DMS153 treated with DMSO at 0.1 percent for 48 hours (cell line): ENCODE data around the gene LRRC66.

Experiments
- DNase-seq: peaks from one replicate; lab custom pipeline; 2025; ENCODE audit not compliant: unreplicated experiment; lab: John Stamatoyannopoulos, UW

LRRC66 gene, protein sequence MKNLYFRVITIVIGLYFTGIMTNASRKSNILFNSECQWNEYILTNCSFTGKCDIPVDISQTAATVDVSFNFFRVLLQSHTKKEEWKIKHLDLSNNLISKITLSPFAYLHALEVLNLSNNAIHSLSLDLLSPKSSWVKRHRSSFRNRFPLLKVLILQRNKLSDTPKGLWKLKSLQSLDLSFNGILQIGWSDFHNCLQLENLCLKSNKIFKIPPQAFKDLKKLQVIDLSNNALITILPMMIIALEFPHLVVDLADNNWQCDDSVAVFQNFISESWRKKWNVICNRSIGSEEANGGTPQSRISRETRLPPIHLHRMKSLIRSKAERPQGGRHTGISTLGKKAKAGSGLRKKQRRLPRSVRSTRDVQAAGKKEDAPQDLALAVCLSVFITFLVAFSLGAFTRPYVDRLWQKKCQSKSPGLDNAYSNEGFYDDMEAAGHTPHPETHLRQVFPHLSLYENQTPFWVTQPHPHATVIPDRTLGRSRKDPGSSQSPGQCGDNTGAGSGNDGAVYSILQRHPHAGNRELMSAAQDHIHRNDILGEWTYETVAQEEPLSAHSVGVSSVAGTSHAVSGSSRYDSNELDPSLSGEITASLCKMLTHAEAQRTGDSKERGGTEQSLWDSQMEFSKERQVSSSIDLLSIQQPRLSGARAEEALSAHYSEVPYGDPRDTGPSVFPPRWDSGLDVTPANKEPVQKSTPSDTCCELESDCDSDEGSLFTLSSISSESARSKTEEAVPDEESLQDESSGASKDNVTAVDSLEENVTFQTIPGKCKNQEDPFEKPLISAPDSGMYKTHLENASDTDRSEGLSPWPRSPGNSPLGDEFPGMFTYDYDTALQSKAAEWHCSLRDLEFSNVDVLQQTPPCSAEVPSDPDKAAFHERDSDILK

DNA sequence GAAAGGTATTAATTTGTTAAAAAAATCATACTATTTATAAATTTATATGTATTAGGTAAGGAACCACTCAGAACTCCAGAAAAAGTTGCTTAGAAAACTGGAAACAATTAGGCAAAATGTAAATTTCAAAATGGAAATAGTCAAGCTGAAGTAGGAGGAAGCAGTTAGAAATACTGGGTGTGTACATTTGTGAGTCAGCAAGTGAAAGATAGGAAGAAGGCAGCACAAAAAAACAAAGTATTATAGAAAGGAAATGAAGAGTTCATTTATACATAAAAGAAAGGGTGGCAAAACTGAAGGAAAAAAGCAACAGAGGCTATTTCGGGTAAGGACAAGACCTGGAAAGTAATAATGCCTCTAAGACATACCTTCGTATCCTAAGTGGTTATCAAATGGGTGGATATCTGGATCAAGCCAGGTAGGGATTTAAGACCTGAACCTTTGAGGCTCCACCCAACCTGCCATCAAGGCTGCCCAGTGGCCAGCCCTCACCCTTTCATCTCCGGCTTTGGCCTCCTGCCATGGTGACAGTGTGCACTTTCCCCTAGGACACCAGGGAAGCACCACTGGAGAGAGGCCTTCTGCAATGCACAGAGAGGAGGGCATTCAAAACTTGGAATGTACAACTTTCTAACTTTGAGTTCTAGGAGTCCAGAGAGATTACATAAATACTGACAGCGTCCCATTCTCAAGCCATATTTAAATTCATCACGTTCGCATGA is at the start of gene LRRC66:
LRRC66 (minus strand) TSS at position 428 of the 722 bp plus-strand sequence. CDS start 2,750 bp downstream, outside the sequence.
- no peak for DNase-seq

DNA sequence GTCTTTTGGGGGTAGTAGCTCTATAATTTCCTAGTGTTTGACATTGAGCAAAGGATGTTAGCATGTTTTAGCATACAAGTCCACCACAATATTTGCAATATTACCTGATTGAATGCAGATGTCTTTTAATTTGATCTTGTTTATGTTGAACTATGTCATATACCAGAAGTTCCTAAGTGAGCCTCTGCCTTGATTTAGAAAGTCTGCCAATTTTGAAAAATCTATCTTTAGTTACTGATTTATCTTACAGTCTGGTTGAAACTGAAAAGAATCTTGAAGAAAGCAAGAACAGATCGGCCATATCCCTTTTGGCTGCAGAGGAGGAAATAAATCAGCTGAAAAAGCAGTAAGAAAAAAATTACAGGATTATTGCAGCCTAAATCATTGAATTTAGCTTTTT is 49.4 kb upstream of the LRRC66 start:
- no peak for DNase-seq

DNA sequence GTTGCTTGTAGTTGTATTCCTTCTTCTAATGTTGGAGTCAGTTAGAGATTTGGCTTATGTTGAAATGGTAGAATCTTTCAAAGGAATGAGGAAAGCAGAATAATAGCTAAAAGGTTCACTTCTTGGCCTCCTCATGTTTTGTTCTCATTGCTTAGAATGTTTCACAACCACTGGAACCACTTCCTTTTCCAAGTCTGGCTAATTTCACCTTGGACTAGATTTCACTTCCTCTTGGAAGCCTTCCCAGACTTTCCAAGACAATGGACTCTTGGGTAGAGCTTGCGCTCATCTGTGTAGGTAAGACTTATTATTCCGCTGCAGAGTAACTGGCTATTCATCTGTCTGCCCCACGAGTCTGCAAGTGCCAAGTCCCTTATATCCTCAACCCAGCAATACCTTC is 39.2 kb upstream of the LRRC66 start:
- DNase-seq: no peak

DNA sequence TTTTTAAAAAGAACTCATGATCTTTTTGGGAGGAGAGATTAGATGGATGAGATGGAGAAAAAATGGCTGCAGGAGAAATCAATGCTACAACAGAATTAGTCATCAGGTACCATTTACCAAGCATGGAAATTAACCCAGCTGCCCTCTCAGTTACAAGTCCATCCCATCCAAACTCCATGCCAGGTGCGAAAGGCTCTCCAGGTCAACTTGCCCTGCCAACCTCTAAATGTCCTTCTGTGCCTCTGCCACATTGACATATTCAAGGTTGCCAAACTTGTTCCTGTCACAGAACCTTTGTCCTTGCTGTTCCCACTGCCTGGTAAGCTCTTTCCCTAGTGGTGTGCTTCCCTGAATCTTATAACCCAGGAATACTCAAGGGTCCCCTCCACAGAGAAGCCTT is 38.1 kb upstream of the LRRC66 start:
- DNase-seq: no peak

DNA sequence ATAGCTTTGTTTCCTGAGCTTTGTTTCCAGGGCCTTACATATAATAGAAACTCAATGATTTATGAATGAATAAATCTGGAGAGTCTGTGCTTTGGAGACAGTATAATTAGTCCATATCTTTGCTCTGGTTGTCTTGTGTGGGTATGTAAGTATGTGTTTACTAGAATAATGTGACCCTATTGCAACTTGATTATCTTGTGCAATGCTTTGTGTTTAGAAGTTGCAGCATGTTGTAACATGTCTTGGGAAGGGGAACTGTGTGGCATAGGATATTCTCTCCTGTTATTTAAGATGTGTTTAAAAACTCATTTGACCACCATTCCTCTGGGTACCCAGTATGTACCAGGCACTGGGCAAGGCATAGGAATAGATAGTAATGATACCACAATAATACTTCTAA is 37.0 kb upstream of the LRRC66 start:
- no peak for DNase-seq

DNA sequence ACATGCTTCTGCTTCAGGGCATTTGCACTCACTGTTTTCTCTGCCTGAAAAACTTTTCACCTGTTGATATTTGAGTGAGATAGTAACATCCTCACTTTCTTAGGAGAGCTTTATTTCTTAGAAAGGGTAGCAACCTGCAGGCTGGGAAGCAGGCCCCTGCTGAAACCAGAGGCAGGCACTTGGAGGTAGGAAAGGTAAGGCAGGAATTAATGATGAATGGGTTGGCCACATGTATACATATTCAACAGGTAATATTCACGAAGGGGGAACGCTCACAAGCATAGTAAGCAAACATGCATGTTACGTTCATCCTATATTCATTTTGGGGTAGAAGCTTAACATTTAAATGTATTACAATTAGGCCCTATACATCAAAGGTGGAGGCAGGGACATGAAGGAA is 34.1 kb upstream of the LRRC66 start:
- no peak for DNase-seq

DNA sequence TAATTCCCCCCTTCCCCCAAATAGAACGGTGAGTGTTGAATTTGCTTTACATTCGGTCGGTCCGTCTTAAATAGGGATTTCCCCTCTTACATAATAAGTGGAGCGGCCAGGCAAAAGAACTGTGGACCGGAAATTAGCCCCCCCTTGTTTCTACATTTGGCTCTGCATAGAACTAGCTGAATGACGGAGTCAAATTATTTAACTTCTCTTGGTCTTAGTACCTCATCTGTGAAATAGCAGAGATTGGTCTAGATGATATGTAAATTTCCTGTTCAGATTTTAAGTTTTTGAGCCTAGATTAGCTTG is 32.3 kb upstream of the LRRC66 start:
- DNase-seq: no peak

DNA sequence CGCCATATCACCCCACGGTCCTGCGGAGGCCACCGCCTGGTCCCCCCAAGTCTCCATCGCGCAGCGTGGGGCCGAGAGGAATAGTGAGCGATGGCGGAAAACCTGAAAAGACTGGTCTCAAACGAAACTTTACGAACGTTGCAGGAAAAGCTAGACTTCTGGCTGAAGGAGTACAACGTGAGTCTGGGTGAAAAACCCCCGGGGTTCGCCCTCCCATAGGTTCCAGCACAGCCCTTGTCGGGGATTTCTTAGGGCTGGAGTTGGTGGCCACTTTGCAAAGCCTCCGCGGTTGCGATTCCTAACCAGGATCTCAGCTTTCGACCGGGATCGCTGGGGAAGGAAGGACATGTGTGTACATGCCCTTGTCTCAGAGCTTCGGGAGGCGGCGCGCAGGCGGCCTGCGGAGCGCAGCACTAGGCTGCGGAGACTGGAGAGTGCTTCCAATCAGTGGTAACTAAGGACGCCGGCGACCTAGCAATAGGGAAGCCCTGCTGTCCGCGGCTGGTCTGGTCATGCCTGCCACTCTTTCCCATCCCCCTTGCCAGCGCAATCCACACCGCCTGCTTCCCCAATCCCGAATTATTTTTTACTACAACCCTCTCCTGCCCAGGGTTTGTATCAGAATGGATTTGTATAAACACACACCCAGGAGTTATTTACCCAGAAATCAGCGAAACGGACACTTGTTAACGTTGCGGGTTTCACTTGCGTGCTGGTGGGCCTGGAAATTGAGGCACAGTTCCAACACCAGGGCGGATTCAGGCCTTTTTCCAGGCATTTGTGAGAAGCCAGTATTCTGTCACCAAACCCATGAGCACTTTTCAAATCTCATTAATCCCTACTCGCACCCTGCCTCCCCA is 31.7 kb upstream of the LRRC66 start:
- peak; percentile 73 for DNase-seq

DNA sequence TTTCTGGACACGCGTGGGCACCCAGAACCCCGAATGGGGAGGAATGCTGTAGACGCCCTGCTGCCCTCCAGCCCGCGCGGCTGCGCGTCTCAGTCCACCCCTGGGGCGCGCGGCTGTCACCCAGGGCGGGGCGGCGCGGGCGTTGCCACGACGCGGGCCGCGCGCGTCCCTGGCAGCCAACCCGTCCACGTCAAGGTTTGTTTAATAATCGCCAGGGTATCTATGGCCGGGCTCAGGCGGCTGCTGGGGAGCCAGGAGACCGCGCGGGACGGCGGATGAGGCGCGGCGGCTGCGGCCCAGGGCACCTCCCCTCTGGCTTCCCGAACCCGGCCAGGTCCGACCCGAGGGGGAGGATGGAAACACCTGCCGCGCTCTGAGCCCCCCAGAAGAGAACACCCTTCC is 31.1 kb upstream of the LRRC66 start, which contains the start of gene SPATA18:
SPATA18 (plus strand) TSS at position 92 of the 402 bp plus-strand sequence. CDS start 401 bp downstream, outside the sequence.
- DNase-seq: no peak

DNA sequence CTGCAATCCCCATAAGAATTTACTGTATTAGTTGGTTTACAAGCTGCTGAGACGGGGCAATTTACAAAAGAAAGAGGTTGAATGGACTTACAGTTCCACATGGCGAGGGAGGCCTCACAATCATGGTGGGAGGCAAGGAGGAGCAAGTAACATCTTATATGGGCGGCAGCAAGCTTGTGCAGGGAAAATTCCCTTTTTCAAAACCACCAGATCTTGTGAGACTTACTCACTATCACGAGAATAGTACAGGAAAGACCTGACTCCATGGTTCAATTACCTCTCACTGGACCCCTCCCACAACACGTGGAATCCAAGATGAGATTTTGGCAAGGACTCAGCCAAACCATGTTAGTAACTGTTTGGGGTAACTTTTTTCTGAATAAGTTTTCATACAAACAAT is 29.1 kb upstream of the LRRC66 start:
- DNase-seq: no peak

DNA sequence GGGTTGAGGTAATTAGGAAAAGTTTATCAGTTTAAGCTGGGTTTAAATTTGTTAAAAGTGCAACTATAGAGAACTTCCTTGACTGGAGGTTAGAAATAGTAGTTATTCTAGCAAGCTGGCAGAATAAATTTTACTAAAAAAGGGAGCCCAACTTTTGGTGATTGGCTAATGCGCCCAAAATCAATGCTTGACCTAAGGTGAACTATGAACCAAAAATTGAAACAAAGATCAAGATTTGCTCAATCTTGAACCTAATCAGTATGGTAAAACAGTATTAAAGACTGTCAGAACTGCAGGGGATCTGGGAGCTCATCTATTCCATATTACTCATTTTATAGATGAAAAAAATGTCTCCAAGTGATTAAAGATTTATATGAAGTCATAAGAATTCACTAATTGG is 24.9 kb upstream of the LRRC66 start:
- DNase-seq: no peak

DNA sequence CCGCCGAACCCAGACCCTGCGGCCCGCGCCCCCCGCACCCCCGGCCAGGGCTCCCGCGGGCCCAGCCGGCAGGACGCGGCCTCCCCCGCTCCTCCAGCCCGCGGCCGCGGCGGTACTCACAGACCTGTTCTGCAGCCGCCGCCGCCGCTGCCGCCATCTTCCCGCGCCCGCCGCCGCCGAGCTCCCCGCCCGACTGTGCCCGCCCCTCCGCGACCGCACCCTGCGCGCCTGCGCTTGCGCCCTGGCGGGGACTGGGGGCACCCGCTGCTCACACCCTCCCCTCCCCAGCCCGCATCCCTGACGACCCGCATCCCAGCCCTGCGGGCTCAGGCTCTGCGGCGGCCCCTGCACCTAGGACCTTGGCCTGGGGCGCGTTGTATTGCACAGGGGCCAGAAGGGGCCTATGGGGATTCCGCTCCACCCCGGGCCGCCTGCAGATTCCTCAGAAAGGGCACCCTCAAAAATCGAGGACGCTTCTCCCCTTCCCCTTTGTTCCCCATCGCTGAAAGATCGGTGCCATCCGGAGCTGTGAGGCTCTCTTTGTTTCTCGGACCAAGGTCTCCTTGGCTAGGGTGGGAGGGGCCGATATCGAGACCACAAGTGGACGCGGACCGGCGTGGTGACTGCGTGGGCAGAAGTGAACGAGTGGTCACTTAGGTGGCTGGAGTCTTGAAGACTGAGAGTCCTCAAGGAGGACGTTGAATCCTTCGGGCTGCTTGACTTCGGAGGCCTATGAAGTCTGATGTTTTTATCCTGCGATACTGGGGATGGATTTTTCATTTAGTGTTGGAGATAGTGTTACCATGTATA is 18.1 kb upstream of the LRRC66 start, which contains the start of gene SGCB:
SGCB (minus strand) TSS at position 197 of the 810 bp plus-strand sequence; CDS start at position 157, 40 bp downstream.
- DNase-seq: peak; percentile 33

DNA sequence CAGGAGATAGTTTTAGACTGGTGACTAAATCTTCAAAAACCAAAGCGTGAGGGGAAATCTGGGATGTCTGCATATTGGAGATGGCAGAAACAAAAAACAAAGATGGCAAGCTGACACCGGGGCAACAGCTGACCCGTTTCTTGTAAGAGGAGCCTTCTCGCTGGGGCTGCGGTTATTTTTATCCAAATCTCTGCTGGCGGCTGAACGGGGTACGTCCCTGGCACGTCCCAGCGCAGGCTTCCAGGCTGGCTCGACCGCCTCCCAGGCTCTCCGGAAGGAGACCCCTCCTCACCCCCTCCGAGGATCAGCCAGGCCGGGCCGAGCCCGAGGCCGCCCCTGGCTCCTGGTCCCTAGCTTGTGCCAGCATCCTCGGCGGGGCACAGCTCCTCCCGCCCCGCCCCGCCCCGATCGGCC is 17.5 kb upstream of the LRRC66 start:
- DNase-seq: no peak

DNA sequence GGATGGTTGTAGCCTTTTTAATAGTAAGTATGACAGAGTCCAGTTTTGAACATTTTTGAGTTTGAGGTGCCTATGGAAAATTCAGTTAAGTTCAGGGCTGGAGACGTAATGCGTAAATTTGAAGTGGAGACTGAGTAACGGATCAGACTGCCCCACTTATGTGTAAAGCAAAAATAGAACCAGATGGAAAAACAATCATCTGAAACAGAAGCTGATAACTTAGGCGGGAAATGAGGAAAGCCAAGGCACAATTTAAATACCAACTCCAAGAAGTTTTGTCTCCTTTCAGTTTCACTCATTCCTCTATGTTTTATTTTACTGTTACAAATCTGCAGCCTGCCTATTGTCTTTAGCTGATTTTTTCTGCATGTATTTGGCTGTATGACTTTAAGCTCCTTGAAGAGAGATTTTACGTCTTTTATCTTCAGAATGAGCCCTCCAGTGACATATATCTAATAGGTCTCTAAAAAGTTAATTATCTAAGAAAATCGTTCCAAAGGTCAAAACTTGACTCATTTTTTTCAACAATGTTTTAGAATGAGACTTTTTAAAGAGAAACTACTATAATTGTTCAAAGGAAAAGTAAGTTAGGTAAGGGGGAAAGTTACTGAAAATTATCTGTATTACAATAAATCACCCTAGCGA is 16.8 kb upstream of the LRRC66 start:
- DNase-seq: no peak

DNA sequence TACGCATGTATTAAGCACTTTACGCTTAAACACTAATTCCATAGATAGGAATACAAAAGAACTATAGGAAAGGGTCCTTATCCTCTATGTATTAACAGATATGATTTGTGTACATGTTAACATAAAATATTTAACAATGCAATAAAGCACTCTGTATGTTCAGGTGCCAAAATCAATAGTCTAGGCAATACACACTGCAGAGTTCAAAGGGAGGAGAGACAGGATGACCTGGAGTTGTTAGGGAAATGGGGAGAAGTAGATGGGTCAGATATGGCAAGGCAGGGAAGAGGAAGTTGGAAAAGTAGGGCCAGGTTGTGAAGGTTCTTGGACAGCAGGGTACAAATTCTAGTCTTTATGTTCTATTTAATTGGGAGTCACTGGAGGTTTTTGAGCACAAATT is 15.0 kb upstream of the LRRC66 start:
- DNase-seq: no peak

DNA sequence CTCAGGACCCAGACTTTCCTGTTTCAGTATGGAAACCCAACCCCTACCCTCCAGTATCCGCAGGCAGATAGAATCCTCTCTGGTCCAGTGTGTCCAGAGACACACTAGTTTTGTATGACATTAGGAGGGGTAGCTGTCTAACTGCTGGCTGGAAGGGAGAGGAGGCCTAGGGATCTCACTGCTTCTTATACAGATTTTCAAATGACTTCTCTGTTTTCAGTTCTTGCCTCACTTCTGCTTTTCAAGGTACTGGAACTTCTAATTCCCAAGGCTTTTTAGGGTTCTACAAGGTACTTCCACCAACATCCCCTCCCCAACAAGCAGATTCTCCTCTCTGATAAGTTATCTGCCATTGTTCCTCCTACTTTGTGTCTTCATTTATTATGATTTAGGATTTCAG is 11.8 kb upstream of the LRRC66 start:
- no peak for DNase-seq

DNA sequence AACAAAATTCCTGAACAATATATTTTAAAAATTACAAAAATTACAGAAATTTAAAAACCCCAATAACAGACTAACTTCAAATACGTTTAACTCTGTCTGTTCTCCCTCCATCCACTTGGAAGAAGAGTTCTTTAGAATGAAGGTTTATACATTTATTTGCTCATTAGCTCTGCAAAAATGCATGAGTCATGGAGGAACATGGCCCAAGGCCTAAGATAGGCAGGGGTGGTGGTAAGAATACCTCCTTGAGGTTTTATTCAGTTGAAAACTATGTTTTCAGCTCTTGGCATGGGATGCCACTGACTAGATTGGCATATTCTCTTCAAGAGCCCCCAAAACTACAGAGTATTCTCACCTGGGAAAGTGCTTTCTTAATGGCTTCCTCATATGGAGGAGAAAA is 8.8 kb upstream of the LRRC66 start:
- no peak for DNase-seq

DNA sequence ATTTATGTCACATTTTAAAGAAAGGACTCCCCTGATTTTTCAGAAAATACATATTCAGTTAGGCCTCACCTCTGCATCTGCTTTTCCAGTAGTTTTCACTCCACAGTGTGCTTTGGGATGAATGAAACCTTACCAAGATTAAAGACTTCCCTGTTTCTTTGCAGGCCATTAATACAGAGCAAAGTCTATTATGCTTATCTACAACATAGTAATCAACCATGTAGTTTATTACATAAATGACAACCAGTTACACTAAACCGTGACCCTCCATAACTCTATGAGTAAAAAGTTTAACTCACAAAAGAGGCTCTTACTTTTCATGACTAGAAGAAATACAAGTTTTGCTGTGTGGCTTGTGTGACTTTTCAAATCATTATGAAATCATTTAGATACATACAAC is 2.3 kb downstream of the LRRC66 start:
- DNase-seq: no peak

DNA sequence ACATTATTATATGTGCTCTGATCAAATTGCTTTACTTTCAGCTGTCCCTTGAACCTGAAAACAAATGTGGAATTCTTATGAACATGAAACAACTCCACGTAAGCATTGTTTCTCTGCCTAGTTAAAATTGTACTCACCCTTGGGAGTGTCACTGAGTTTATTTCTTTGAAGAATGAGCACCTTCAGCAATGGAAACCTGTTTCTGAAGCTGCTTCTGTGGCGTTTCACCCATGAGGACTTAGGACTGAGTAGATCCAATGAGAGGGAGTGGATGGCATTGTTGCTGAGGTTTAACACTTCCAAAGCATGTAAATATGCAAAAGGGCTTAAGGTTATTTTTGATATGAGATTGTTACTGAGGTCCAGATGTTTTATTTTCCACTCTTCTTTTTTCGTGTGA is 3.2 kb downstream of the LRRC66 start:
- no peak for DNase-seq
